GM12878 (cell line): ENCODE data around the gene LIPM. TPM values are rescaled to one million over a fixed set of nuclear protein-coding genes. Genes with fewer than 3 reads are reported as not detected.

Source experiments
- ATF7 ChIP-seq: fragments of 450-650 bp; IDR thresholded peaks from 2 replicates; pipeline ENCODE4 v1.6.1; 2016; ENCODE audit warnings: low read depth, mild to moderate bottlenecking
- BCL11A ChIP-seq: IDR thresholded peaks from 2 replicates; pipeline ENCODE4 v1.6.1; 2011; ENCODE audit warnings: low read depth, low read length
- BHLHE40 ChIP-seq, 2 experiments: fragments of 450-650 bp in 1 of 2; IDR thresholded peaks; 2 replicates each; pipeline ENCODE4 v1.6.1; 2011 to 2017; ENCODE audit warnings: low read depth in 2 of 2, borderline replicate concordance in 1 of 2, improper control_type of control experiment in 1 of 2, low read length in 1 of 2, mild to moderate bottlenecking in 1 of 2
- CREB1 ChIP-seq: IDR thresholded peaks from 2 replicates; pipeline ENCODE4 v1.6.1; 2012; ENCODE audit warnings: low read depth, mild to moderate bottlenecking, inconsistent platforms
- CREM ChIP-seq: IDR thresholded peaks from 2 replicates; pipeline ENCODE4 v1.6.1; 2014; ENCODE audit warnings: antibody characterized with exemption, low read depth
- FOS ChIP-seq: IDR thresholded peaks from 3 replicates; pipeline ENCODE4 v1.6.1; 2011; ENCODE audit warnings: borderline replicate concordance; ENCODE audit not compliant: insufficient read length; ENCODE audit errors: extremely low read depth
- FOXK2 ChIP-seq: fragments of 450-650 bp; IDR thresholded peaks from 2 replicates; pipeline ENCODE4 v1.6.1; 2017; ENCODE audit warnings: mild to moderate bottlenecking, moderate library complexity
- FOXM1 ChIP-seq: IDR thresholded peaks from 2 replicates; pipeline ENCODE4 v1.6.1; 2012; ENCODE audit warnings: low read depth, mild to moderate bottlenecking, inconsistent platforms, low read length, moderate library complexity
- HDAC6 ChIP-seq: fragments of 200-600 bp; sonication (generic); IDR thresholded peaks from one replicate; pipeline ENCODE4 v1.8.0; 2017; ENCODE audit warnings: antibody characterized with exemption; ENCODE audit not compliant: unreplicated experiment
- IKZF1 ChIP-seq: fragments of 450-650 bp; conservative IDR thresholded peaks from 2 replicates; pipeline ENCODE4 v1.6.1; 2017; ENCODE audit warnings: antibody characterized with exemption, mild to moderate bottlenecking
- IKZF2 ChIP-seq, 2 experiments: fragments of 450-650 bp; IDR thresholded peaks; 2 replicates each; pipeline ENCODE4 v1.6.1; 2017; ENCODE audit warnings: mild to moderate bottlenecking in 2 of 2, moderate library complexity in 2 of 2
- JUNB ChIP-seq: IDR thresholded peaks from 2 replicates; pipeline ENCODE4 v1.6.1; 2016; ENCODE audit warnings: antibody characterized with exemption, mild to moderate bottlenecking
- JUND ChIP-seq: IDR thresholded peaks from 2 replicates; pipeline ENCODE4 v1.6.1; 2012; ENCODE audit warnings: low read depth, mild to moderate bottlenecking, low read length, improper control_type of control experiment, moderate library complexity
- MEF2A ChIP-seq: IDR thresholded peaks from 2 replicates; pipeline ENCODE4 v1.6.1; 2011; ENCODE audit warnings: low read depth, mild to moderate bottlenecking, low read length, moderate library complexity; ENCODE audit not compliant: insufficient read depth
- NFIC ChIP-seq: IDR thresholded peaks from 2 replicates; pipeline ENCODE4 v1.6.1; 2012; ENCODE audit warnings: low read depth, mild to moderate bottlenecking, inconsistent platforms, low read length, moderate library complexity
- NFYB ChIP-seq: IDR thresholded peaks from 2 replicates; pipeline ENCODE4 v1.6.1; 2011; ENCODE audit warnings: low read depth, mild to moderate bottlenecking, low read length, improper control_type of control experiment, moderate library complexity; ENCODE audit not compliant: insufficient read depth
- NR2F1 ChIP-seq: fragments of 450-650 bp; conservative IDR thresholded peaks from 2 replicates; pipeline ENCODE4 v1.6.1; 2017; ENCODE audit warnings: mild to moderate bottlenecking
- PML ChIP-seq: IDR thresholded peaks from 2 replicates; pipeline ENCODE4 v1.6.1; 2012; ENCODE audit warnings: low read length, inconsistent platforms
- POLR2AphosphoS5 ChIP-seq: IDR thresholded peaks from 2 replicates; pipeline ENCODE4 v1.6.1; 2011; ENCODE audit warnings: mild to moderate bottlenecking, low read length, inconsistent platforms
- RELA ChIP-seq: fragments of 450-650 bp; IDR thresholded peaks from 2 replicates; pipeline ENCODE4 v1.8.0; 2014; ENCODE audit warnings: borderline replicate concordance; ENCODE audit not compliant: partially characterized antibody
- SP1 ChIP-seq: IDR thresholded peaks from one replicate; pipeline ENCODE4 v1.6.1; 2011; ENCODE audit warnings: low read depth, low read length
- TARDBP ChIP-seq: IDR thresholded peaks from 2 replicates; pipeline ENCODE4 v1.6.1; 2016; ENCODE audit warnings: borderline replicate concordance
- TCF7 ChIP-seq: IDR thresholded peaks from 2 replicates; pipeline ENCODE4 v1.6.1; 2014; ENCODE audit warnings: antibody characterized with exemption, borderline replicate concordance
- ZNF622 ChIP-seq: fragments of 450-650 bp; IDR thresholded peaks from 2 replicates; pipeline ENCODE4 v1.6.1; 2017; ENCODE audit warnings: mild to moderate bottlenecking, inconsistent platforms
- polyA plus RNA-seq, 11 experiments: library from polyadenylated mRNA; depleted of rRNA in 4 of 11; unstranded in 6 of 11; stranded (reverse) in 5 of 11; fragments of >200 nt; fragmentation: Nextera tagmentation in 4 of 11; fragmentation: Illumina TruSeq in 1 of 11; extraction: Ambion mirVana in 4 of 11; extraction: Trizol in 1 of 11; gene quantifications; 1 replicate in 1 of 11; 2 replicates in 10 of 11; pipeline versions ENCODE4 v1.2.1 to v1.2.3, GENCODE V29; 2011 to 2016; ENCODE audit warnings: inconsistent platforms in 2 of 11, missing spikeins in 2 of 11, low read depth in 1 of 11
- total RNA-seq, 4 experiments: library from RNA; depleted of rRNA in 3 of 4; stranded (reverse); fragments of >200 nt in 3 of 4; fragmentation: Illumina TruSeq in 1 of 4; extraction: Trizol in 1 of 4; gene quantifications; 2 replicates each; pipeline versions ENCODE4 v1.2.1 to v1.2.3, GENCODE V29; 2013 to 2021
- TF ChIP-seq, protein P1 (sequence below): fragments of 450-650 bp; IDR thresholded peaks from 2 replicates; pipeline ENCODE4 v1.6.1; 2016; ENCODE audit warnings: mild to moderate bottlenecking
- TF ChIP-seq, protein P2 (sequence below): IDR thresholded peaks from 2 replicates; pipeline ENCODE4 v1.6.1; 2011; ENCODE audit warnings: low read depth, mild to moderate bottlenecking, low read length, moderate library complexity, borderline replicate concordance; ENCODE audit errors: extremely low read depth
- TF ChIP-seq, protein P3 (sequence below): fragments of 450-650 bp; IDR thresholded peaks from 2 replicates; pipeline ENCODE4 v1.6.1; 2017; ENCODE audit warnings: low read depth, mild to moderate bottlenecking, moderate library complexity
- TF ChIP-seq, protein P4 (sequence below): fragments of 450-650 bp; IDR thresholded peaks from 2 replicates; pipeline ENCODE4 v1.6.1; 2017; ENCODE audit warnings: mild to moderate bottlenecking

The LIPM gene
- total and polyA plus RNA-seq, 10 of the 15 experiments (the other 5 are each of a cell fraction or from before 2014, with no cell fraction given): not detected

DNA sequence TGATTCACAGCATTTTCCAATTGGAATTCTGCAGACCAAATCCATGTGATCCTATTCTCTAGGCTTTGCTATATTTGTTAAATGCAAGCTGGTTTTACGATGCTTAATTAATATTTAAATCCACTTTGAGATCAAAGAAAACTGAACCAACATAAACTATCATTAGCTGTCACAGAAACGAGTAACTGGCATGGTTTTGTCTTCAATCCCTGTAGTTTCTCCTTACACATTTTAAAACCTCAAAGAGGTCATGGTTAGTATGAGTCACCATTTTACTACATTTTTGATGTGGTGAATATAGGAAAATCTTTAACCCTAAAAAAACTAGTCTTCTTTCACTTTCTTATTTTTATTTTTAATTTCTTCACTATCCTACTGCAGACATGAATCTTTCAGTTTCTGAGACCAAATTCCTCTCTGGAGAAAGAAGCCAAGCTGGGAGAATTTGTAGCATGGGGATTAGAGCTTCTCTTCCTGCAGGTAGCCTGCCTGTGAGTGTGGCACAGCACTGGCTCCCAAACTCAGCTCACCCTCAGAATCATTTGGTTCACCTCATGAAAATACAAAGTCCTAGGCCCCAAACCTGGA, 8.7 kb upstream of the LIPM start (continued):
- TF ChIP-seq, protein P1, sequence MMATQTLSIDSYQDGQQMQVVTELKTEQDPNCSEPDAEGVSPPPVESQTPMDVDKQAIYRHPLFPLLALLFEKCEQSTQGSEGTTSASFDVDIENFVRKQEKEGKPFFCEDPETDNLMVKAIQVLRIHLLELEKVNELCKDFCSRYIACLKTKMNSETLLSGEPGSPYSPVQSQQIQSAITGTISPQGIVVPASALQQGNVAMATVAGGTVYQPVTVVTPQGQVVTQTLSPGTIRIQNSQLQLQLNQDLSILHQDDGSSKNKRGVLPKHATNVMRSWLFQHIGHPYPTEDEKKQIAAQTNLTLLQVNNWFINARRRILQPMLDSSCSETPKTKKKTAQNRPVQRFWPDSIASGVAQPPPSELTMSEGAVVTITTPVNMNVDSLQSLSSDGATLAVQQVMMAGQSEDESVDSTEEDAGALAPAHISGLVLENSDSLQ: peak; percentile 19; the same call in 1 of the 2 replicates
- TF ChIP-seq FOS (no peak), JUND (0 out of 2 replicates have a peak, but pooled peaks have one; percentile 46), MEF2A (peak; percentile 50; the same call in 1 of the 2 replicates), FOXM1 (peak; percentile 57; the same call in 1 of the 2 replicates), BHLHE40 (IDR thresholded peaks at IDR 0.05; ENCODE audit: borderline replicate concordance in 1 of 2, low read depth in 2 of 2, low read length in 1 of 2) (0 out of 4 replicates have a peak, but pooled peaks of 1 of the 2 experiments have one; percentile 17), SP1 (no peak), FOXK2 (no peak), BCL11A (no peak), POLR2AphosphoS5 (no peak), NFIC (peak; percentile 90), CREB1 (0 out of 2 replicates have a peak, but pooled peaks have one; percentile 51), ZNF622 (no peak), NFYB (no peak), NR2F1 (peak; percentile 94), JUNB (peak; percentile 87), HDAC6 (no peak), IKZF2 (IDR thresholded peaks at IDR 0.05) (peak; percentile 78 to 85), CREM (peak; percentile 41; the same call in 1 of the 2 replicates), IKZF1 (peak; percentile 62), ATF7 (peak; percentile 83), PML (no peak), TARDBP (no peak), RELA (no peak), TCF7 (peak; percentile 99)
- TF ChIP-seq, protein P2, sequence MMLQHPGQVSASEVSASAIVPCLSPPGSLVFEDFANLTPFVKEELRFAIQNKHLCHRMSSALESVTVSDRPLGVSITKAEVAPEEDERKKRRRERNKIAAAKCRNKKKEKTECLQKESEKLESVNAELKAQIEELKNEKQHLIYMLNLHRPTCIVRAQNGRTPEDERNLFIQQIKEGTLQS: no peak
- TF ChIP-seq, protein P3, sequence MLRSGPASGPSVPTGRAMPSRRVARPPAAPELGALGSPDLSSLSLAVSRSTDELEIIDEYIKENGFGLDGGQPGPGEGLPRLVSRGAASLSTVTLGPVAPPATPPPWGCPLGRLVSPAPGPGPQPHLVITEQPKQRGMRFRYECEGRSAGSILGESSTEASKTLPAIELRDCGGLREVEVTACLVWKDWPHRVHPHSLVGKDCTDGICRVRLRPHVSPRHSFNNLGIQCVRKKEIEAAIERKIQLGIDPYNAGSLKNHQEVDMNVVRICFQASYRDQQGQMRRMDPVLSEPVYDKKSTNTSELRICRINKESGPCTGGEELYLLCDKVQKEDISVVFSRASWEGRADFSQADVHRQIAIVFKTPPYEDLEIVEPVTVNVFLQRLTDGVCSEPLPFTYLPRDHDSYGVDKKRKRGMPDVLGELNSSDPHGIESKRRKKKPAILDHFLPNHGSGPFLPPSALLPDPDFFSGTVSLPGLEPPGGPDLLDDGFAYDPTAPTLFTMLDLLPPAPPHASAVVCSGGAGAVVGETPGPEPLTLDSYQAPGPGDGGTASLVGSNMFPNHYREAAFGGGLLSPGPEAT: 0 out of 2 replicates have a peak, but pooled peaks have one; percentile 50
- TF ChIP-seq, protein P4, sequence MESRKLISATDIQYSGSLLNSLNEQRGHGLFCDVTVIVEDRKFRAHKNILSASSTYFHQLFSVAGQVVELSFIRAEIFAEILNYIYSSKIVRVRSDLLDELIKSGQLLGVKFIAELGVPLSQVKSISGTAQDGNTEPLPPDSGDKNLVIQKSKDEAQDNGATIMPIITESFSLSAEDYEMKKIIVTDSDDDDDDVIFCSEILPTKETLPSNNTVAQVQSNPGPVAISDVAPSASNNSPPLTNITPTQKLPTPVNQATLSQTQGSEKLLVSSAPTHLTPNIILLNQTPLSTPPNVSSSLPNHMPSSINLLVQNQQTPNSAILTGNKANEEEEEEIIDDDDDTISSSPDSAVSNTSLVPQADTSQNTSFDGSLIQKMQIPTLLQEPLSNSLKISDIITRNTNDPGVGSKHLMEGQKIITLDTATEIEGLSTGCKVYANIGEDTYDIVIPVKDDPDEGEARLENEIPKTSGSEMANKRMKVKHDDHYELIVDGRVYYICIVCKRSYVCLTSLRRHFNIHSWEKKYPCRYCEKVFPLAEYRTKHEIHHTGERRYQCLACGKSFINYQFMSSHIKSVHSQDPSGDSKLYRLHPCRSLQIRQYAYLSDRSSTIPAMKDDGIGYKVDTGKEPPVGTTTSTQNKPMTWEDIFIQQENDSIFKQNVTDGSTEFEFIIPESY: no peak
